ENCODE data around the gene LIMS3.
"Not testable (repeated sequence)": the region's sequence is repeated elsewhere in the genome, so short reads cannot be mapped to it uniquely, and the experiment has no call there.

Gene LIMS3

GRCh38 chr2:109927803-109928202, 29.3 kb downstream of the LIMS3 start:
- DNase-seq: not testable (repeated sequence)

GRCh38 chr2:109929222-109929621, 30.7 kb downstream of the LIMS3 start:
- not testable (repeated sequence) for DNase-seq

GRCh38 chr2:109936534-109936933, 38.0 kb downstream of the LIMS3 start:
- DNase-seq: not testable (repeated sequence)

- not testable (repeated sequence) for DNase-seq
These were observed 46.9 kb downstream of the LIMS3 start for GRCh38 chr2:109945362-109945761.

- DNase-seq: not testable (repeated sequence)
These were observed 48.9 kb downstream of the LIMS3 start for GRCh38 chr2:109947262-109947958.

GRCh38 chr2:109947959-109948520, 49.6 kb downstream of the LIMS3 start:
- DNase-seq: not testable (repeated sequence)

GRCh38 chr2:109950146-109950843, 51.8 kb downstream of the LIMS3 start:
- not testable (repeated sequence) for DNase-seq

GRCh38 chr2:109963942-109964341, 65.5 kb downstream of the LIMS3 start:
- DNase-seq: not testable (repeated sequence)

- not testable (repeated sequence) for DNase-seq
These were observed 67.0 kb downstream of the LIMS3 start for GRCh38 chr2:109965482-109965881.

- not testable (repeated sequence) for DNase-seq
These were observed 67.7 kb downstream of the LIMS3 start for GRCh38 chr2:109966107-109966736.

- DNase-seq: not testable (repeated sequence)
These were observed 68.4 kb downstream of the LIMS3 start for GRCh38 chr2:109966858-109967257.

- not testable (repeated sequence) for DNase-seq
These were observed 71.4 kb downstream of the LIMS3 start for GRCh38 chr2:109969864-109970263.

GRCh38 chr2:109971710-109972109, 73.2 kb downstream of the LIMS3 start:
- not testable (repeated sequence) for DNase-seq

All from CD4-positive, alpha-beta T cell treated with Interleukin-10 for 1 hour (primary cell).